ENCODE results near the gene GATAD2A.
A peak's percentile ranks its signal among the peaks of the same experiment; 100 is the strongest.

The GATAD2A gene

DNA sequence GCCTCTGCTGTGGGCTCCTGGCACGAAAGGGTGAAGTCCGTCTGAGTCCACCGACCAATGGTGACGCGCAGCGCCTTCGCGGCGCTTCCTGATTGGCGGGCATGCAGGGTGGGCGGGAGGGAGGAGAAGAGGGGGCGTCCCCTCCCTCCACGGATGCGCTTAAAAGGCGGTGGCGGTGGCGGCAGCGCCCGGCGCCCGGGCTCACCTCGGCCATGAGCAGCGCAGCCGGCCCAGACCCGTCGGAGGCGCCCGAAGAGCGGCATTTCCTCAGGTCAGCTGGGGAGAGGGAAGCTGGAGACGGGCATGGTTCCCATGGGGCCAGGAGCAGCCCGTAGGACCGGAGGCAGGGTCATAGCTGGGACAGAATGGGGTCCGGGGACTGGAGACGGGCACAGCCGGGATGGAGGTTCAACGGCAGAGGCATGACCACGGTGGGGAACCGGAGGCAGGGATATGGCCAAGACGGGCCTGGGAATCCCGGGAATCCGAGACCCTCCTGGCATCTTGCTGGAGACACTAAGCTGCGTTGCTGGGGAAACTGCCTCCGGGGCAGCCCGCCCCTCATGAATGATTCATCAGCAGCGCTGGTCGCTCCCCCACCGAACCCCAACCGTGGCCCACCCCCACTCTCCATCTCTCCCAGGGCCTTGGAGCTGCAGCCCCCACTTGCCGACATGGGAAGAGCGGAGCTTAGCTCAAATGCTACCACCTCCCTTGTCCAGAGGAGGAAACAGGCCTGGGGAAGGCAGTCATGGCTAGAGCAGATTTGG, 123.4 kb downstream of the GATAD2A start, which contains the start of gene YJEFN3:
TSS of gene YJEFN3 (plus strand) at position 191 of the 770 bp plus-strand sequence. CDS start at position 213, 22 bp downstream.
- ATAC-seq (no peak), DNase-seq (no peak)
- Mint-ChIP-seq H3K27me3 (no peaks in the 10 kb centered on the region), H3K27ac (no peak within 1 kb of the TSS), H3K4me1 (peaks cover 29% of the 10 kb centered on the region), H3K9me3 (no peaks in the 10 kb centered on the region), H3K4me3 (no peak within 1 kb of the TSS)

DNA sequence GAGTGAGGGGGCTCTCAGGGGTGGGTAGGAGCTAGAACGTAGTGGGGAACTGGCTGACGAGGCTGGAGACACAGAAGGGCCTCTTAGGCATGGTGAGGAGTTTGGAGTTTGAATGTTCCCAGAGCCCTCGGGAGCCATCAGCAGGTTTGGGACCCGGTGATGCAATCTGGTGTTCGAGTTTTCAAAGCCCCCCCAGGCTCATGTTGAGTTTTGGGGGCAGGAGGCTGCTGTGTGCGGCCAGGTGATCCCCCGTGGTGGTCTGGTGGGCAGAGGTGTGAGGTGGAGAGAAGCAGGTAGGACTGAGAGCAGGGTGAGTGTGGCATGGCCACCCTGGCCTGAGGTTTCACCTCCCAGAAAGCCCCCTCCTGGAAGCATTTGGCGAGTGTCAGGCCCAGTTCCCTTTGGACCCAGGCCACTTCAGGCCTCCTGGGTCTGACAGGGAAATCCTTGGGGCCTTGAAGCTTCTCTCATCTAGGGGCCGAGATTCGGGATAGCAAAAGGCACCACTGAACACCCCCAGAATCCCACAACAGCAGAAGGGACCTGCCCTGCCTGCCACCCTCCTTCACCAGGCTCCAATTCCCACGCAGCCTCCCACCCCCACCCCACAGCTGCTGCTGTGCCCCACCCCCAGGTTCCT, 124.4 kb downstream of the GATAD2A start:
- Mint-ChIP-seq H3K27ac (no peak overlapping the region), H3K27me3 (no peaks in the 10 kb centered on the region), H3K9me3 (no peaks in the 10 kb centered on the region), H3K4me1 (peaks cover 29% of the 10 kb centered on the region), H3K4me3 (no peak overlapping the region)
- DNase-seq (no peak), ATAC-seq (no peak)

DNA sequence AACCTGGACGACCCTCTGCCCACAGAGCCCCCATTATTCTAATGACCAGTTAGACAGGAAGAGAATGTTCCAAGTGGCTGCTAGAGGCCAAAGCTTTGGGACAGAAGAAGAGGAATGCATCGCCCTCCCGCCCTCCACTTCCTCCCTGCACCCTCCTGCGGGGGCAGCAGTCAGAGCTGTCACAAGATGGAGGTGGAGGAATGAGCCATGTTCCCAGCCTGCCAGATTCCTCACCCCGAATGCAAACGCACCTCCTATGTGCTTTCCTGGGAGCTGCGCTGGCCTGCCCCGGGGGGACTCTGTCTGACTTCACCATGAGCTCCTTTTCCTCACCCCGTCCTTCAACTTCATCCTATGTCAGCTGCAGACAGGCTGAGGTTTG, 124.9 kb downstream of the GATAD2A start:
- DNase-seq: no peak
- H3K4me1 Mint-ChIP-seq: peaks cover 26% of the 10 kb centered on the region
- H3K27ac Mint-ChIP-seq: no peak overlapping the region
- no peaks in the 10 kb centered on the region for H3K27me3 Mint-ChIP-seq
- no peak overlapping the region for H3K4me3 Mint-ChIP-seq
- H3K9me3 Mint-ChIP-seq: no peaks in the 10 kb centered on the region
- ATAC-seq: no peak

DNA sequence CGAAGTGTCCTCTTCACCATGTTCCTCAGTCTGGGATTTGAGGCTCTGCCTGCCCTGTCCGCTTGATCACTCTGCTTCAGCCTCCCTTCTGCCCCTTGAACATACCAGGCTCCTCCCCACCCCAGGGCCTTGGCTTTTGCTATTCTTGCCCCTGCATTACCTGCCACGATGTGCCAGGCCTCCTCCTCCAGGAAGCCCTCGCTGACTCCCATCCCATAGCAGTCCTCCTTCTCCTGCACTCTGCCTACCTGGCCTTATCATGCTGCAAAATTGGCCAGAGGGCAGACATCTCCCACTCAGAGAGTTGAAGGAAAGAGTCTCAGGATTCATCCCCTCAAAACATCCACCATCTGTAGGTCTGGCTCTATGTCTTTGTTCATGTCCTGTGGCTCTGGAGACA, 125.4 kb downstream of the GATAD2A start:
- Mint-ChIP-seq H3K27me3 (no peaks in the 10 kb centered on the region), H3K9me3 (no peaks in the 10 kb centered on the region), H3K27ac (no peak overlapping the region), H3K4me1 (peaks cover 24% of the 10 kb centered on the region), H3K4me3 (no peak overlapping the region)
- DNase-seq: no peak
- ATAC-seq: no peak

DNA sequence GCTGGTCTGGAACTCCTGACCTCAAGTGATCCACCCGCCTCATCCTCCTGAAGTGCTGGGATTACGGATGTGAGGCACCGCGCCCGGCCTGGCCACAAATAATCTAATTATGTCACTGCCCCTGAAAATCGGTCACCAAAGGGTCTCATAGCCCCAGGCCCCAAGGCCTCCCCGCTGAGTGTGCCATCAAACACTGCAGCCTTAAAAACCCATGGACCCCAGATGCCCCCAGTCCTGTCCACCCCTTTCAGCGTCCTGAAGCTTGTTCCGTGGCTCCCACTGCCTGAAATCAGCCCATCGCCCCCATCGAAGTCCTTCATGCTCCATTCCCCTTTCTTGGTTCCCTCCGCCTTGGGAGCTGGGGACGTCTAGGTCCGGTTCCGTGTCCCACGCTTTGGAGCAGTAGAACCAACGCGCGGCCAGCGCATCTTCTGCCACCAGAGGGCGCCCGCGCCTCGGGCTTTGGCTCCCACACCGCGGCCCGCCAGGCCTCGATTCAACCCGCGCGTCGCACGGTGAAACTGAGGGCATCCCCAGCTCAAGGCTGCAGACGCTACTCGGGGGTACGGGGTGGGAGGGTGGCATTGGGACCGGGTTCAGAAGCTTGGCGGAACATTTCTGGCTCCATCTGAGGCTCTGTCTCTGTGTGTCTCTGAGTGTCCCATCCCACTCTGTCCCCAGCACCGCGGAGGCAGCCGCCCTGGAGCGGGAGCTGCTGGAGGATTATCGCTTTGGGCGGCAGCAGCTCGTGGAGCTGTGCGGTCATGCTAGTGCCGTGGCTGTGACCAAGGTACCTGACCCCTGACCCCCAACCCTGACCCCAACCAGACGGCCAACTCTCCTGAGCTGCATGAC, 126.7 kb downstream of the GATAD2A start:
- ATAC-seq: peak; percentile 83
- peaks cover 21% of the 10 kb centered on the region for H3K4me1 Mint-ChIP-seq
- H3K27ac Mint-ChIP-seq: peak overlapping the region in 1 of 2 donors; percentile 91
- H3K9me3 Mint-ChIP-seq: no peaks in the 10 kb centered on the region
- no peak overlapping the region for H3K4me3 Mint-ChIP-seq
- peaks cover 2% of the 10 kb centered on the region for H3K27me3 Mint-ChIP-seq
- DNase-seq: peak; percentile 83 to 87

DNA sequence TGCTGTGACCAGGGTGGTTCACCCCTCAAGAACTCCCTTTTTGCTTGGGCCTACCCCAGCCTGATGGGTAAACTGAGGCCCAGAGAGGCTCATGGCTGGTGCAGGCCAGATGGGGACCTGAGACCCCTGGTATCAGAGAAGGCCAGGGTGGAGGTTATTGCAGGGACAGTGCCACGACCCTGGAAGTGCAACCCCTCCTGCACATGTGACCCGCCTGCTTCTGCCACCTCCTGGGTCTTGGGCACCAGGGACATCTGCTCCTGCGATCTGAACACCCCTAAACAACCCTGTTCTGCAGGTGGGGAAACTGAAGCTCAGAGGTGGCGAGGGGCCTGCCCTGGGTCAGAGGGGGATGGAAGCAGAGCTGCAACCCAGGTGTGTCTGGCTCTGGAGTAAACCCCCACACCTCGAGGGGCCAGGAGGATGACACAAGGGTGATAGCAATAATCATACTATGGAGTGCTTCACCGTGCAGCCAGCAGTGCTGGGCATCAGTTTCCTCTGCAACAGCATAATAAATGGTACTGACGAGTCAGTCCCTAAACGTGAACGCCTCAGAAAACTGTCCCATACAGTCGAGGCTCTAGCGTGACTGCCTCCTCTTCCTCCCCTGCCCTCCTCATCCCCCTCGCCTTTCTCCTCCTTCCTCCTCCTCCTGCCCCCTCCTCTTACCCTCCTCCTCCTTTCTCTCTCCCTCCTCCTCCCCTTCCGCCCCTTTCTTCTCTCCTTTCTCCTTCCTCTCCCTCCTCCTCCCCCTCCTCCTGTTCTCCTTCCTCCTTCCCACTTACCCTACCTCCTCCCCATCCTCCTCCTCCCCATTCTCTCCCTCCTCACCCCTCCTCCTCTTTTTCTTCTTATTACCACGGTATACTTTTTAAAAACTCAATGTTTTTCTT, 127.6 kb downstream of the GATAD2A start:
- ATAC-seq: peak; percentile 7
- no peak overlapping the region for H3K27ac Mint-ChIP-seq
- no peak overlapping the region for H3K4me3 Mint-ChIP-seq
- H3K4me1 Mint-ChIP-seq: peaks cover 28% of the 10 kb centered on the region
- no peak for DNase-seq
- H3K9me3 Mint-ChIP-seq: no peaks in the 10 kb centered on the region
- H3K27me3 Mint-ChIP-seq: peaks cover 9% of the 10 kb centered on the region

DNA sequence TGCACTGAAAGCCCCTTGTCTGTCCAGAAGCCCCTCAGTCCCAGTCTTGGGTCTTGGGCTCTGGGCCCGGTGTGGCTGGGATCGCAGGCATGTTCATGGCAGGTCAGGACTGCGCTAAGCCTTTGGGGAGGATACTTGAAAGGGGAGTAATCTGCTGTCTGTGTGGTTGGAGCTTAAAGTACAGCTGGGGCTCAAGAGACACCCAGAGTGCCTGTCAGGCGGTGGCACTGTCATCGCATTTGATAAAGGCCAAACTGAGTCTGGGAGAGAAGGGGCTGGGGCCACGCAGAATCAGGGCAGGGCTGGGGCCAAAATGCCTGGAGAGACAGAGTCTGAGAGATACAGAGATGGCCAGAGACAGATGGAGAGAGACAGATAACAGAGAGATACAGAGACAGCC, 128.4 kb downstream of the GATAD2A start:
- ATAC-seq (no peak), DNase-seq (no peak)
- Mint-ChIP-seq H3K4me3 (no peak overlapping the region), H3K27ac (no peak overlapping the region), H3K4me1 (peaks cover 34% of the 10 kb centered on the region), H3K9me3 (no peaks in the 10 kb centered on the region), H3K27me3 (peaks cover 15% of the 10 kb centered on the region)

DNA sequence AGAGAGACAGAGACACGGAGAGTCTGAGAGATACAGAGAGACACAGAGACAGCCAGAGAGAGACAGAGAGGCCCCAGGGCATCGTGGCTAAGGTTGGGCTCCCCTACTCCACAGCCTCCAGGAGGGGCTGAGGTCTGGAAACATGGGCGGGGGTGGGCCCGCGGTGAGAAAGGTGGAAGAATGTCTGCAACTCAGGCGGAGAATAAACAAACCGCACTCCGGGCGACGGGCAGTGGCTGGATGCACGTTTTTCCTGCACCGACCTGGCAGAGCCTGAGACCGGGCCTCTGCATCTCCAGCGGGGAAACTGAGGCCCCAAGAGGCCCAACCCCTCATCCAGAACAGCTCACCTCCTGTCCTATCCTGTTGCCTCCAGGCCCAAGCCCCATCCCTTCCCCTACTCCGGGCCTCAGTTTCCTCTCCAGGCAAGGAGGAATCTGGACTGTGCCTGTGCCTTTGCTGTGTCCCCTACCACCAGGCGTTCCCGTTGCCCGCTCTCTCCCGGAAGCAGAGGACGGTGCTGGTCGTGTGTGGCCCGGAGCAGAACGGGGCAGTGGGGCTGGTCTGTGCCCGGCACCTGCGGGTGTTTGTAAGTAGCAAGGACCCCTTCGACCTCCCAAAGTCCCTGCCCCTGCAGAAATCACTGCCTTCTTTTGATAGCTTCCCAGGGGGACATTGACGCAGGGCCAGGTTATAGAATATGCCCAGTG, 129.2 kb downstream of the GATAD2A start:
- Mint-ChIP-seq H3K9me3 (no peaks in the 10 kb centered on the region), H3K4me1 (peaks cover 43% of the 10 kb centered on the region), H3K4me3 (no peak overlapping the region), H3K27me3 (peaks cover 24% of the 10 kb centered on the region), H3K27ac (no peak overlapping the region)
- DNase-seq (no peak), ATAC-seq (no peak)

DNA sequence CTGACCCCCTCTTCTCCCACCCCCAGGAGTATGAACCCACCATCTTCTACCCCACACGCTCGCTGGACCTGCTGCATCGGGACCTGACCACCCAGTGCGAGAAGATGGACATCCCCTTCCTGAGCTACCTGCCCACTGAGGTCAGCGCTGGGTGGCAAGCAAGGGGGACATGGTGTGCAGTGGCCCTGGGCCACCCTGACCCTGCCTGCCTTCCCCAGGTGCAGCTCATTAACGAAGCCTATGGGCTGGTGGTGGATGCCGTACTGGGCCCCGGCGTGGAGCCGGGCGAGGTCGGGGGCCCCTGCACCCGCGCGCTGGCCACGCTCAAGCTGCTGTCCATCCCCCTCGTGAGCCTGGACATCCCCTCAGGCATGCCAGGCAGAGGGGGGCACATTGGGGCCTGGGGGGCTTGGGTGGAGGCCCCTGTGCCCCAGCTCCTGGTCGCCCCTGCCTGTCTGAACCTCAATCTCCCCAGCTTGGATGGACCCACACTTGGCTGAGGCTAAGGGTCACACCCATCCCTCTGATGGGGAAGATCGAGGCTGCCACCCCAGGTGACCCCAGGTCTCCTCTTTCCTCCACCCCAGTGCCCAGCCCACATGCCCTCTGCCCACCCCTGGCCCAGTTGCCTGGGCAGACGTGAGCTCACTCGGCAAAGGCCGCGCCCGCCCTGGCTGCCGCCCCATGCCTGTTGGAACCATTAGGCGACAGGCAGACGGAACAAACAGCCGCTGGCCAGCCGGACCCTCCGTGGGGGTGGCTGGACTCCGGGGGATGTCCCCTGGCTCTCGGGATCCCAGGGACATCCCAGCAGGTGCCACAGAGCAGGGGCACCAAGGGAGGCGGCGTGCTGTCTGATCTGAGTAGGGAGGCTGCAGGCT, 130.1 kb downstream of the GATAD2A start:
- DNase-seq (no peak), ATAC-seq (no peak)
- Mint-ChIP-seq H3K4me1 (peaks cover 49% of the 10 kb centered on the region), H3K4me3 (no peak overlapping the region), H3K27me3 (peaks cover 25% of the 10 kb centered on the region), H3K27ac (no peak overlapping the region), H3K9me3 (no peaks in the 10 kb centered on the region)

DNA sequence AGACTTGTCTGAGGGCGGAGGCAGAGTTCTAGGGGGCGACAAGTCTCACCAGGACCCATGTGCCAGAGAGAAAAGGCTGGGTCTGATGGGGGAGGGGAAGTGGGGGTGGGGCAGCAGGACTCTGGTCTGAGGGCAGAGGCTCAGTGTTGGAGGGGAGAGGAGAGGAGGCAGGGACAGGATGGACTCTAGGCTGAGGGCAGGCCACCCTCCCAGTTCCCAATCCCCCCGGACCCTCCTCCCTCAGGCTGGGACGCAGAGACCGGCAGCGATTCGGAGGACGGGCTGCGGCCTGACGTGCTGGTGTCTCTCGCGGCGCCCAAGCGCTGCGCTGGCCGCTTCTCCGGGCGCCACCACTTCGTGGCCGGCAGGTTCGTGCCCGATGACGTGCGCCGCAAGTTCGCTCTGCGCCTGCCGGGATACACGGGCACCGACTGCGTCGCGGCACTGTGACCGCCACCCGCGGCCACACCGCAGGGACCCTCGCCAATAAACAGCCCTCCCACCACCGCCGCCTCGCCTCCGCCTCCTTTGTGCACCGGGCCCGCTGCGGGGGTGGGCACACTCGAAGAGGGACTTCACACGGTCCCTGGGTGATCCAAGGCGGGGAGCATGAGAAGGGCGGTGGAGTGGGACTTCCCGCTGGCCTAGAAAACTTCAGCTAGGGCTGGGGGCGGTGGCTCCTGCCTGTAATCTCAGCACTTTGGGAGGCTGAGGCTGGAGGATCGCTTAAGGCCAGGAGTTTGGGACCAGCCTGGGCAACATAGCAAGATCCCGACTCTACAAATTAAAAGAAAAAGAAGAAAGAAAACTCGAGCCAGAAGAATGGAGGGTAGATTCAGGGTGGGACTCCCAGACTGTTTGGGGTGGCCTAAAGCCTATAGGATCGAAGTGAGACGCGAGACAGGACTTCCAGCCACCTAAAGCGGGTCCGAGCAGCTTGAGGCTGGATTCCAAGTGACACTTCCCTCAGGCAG, 131.9 kb downstream of the GATAD2A start:
- peak overlapping the region in 1 of 2 donors; percentile 92 for H3K27ac Mint-ChIP-seq
- H3K27me3 Mint-ChIP-seq: peaks cover 25% of the 10 kb centered on the region
- ATAC-seq (no peak), DNase-seq (no peak)
- peaks cover 60% of the 10 kb centered on the region for H3K4me1 Mint-ChIP-seq
- peak overlapping the region; percentile 53 to 85 for H3K4me3 Mint-ChIP-seq
- H3K9me3 Mint-ChIP-seq: no peaks in the 10 kb centered on the region

DNA sequence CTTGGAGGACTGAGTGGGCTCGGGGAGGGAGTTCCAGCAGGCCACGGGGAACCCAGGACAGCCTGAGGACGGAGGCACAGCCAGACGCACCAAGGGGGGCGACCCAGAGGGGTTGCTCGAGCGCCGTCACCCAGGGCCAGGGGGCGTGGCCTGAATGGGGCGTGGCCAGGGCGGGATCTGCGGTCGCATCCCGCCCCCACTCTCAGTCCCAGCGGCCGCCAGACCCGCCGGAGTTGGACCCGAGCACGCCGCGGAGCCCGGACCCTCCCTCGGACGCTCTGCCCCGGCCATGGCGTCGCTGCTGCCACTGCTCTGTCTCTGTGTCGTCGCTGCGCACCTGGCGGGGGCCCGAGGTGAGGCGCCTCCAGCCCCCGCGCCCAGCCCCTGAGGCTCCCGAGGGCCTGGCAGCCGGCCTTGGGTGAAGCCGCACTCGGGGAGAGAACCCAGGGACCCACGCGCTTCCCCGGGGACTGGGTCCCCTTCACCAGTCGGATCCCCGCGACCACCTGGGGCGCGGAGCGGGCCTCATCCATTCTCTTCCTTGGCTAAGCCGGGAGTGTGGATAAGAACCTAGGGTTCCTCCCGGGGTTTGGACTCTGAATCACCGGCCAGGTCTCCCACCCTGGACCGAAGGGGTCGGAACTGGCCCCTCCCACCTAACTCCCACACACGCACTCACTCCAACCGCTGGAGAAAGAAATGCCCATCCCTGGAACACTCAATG, 132.7 kb downstream of the GATAD2A start, which contains the start of gene CILP2:
TSS of gene CILP2 (plus strand) at position 205 of the 724 bp plus-strand sequence. CDS start at position 290, 85 bp downstream.
- ATAC-seq (peak; percentile 50), DNase-seq (peak; percentile 44 to 45)
- peak within 1 kb of the TSS; percentile 53 to 85 for H3K4me3 Mint-ChIP-seq
- H3K27me3 Mint-ChIP-seq: peaks cover 25% of the 10 kb centered on the region
- H3K27ac Mint-ChIP-seq: peak within 1 kb of the TSS in 1 of 2 donors; percentile 80
- H3K9me3 Mint-ChIP-seq: no peaks in the 10 kb centered on the region
- H3K4me1 Mint-ChIP-seq: peaks cover 55% of the 10 kb centered on the region

DNA sequence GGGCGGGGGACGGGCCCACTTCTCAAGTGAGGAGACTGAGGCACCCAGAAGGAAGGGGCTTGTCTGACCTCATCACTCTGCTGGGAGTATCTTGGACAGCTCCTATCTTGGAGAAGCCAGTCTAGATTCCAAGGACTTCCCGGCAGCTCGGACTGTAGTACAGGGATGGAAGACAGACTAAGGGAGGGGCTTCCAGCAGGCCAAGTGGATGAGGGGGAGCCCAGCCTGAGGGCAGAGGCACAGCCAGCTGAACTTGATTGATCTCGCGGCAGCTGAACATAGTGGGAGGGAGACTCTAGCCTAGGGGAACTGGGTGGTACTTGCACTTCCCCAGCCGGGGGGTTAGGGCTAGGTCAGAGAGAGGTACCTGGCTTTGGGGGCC, 133.3 kb downstream of the GATAD2A start:
- ATAC-seq: no peak
- Mint-ChIP-seq H3K27ac (peak overlapping the region in 1 of 2 donors; percentile 80), H3K4me1 (peaks cover 55% of the 10 kb centered on the region)

More for the DNA sequence above, 133.3 kb downstream of the GATAD2A start:
- no peak for DNase-seq
- no peaks in the 10 kb centered on the region for H3K9me3 Mint-ChIP-seq
- peaks cover 25% of the 10 kb centered on the region for H3K27me3 Mint-ChIP-seq
- H3K4me3 Mint-ChIP-seq: peak overlapping the region; percentile 16 to 68
